HL-60 (cell line): ENCODE data around the gene FBLL1.

ENCODE experiments used
- CTCF ChIP-seq: IDR thresholded peaks from one replicate; pipeline ENCODE4 v1.5.1; 2011; ENCODE audit warnings: low read length, control low read depth, inconsistent platforms; ENCODE audit not compliant: insufficient read depth
- GABPA ChIP-seq: IDR thresholded peaks from 2 replicates; pipeline ENCODE4 v1.6.1; 2012; ENCODE audit warnings: low read depth
- POLR2AphosphoS5 ChIP-seq: IDR thresholded peaks from 2 replicates; pipeline ENCODE4 v1.6.1; 2012; ENCODE audit warnings: low read depth
- TF ChIP-seq, protein P1 (sequence below): IDR thresholded peaks from 2 replicates; pipeline ENCODE4 v1.6.1; 2012; ENCODE audit warnings: low read depth; ENCODE audit not compliant: insufficient replicate concordance

DNA sequence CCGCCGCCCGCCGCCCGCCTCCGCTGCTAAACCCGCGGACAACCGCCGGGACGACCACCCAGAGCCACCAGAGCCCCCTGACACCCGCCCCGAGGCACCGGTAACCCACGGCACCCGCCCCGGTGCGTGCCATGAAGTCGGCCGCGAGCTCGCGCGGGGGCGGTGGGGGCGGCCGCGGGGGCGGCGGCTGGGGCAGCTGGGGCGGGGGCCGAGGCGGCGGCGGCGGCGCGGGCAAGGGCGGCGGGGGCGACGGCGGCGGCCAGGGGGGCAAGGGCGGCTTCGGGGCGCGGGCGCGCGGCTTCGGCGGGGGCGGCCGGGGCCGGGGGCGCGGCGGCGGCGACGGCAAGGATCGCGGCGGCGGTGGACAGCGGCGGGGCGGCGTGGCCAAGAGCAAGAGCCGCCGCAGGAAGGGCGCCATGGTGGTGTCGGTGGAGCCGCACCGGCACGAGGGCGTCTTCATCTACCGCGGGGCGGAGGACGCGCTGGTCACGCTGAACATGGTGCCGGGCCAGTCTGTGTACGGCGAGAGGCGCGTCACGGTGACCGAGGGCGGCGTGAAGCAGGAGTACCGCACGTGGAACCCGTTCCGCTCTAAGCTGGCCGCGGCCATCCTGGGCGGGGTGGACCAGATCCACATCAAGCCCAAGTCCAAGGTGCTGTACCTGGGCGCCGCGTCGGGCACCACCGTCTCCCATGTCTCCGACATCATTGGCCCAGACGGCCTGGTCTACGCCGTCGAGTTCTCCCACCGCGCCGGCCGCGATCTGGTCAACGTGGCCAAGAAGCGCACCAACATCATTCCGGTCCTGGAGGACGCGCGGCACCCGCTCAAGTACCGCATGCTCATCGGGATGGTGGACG is 499 bp downstream of the FBLL1 start:
- TF ChIP-seq POLR2AphosphoS5 (no peak), CTCF (no peak), GABPA (no peak)
- TF ChIP-seq, protein P1, sequence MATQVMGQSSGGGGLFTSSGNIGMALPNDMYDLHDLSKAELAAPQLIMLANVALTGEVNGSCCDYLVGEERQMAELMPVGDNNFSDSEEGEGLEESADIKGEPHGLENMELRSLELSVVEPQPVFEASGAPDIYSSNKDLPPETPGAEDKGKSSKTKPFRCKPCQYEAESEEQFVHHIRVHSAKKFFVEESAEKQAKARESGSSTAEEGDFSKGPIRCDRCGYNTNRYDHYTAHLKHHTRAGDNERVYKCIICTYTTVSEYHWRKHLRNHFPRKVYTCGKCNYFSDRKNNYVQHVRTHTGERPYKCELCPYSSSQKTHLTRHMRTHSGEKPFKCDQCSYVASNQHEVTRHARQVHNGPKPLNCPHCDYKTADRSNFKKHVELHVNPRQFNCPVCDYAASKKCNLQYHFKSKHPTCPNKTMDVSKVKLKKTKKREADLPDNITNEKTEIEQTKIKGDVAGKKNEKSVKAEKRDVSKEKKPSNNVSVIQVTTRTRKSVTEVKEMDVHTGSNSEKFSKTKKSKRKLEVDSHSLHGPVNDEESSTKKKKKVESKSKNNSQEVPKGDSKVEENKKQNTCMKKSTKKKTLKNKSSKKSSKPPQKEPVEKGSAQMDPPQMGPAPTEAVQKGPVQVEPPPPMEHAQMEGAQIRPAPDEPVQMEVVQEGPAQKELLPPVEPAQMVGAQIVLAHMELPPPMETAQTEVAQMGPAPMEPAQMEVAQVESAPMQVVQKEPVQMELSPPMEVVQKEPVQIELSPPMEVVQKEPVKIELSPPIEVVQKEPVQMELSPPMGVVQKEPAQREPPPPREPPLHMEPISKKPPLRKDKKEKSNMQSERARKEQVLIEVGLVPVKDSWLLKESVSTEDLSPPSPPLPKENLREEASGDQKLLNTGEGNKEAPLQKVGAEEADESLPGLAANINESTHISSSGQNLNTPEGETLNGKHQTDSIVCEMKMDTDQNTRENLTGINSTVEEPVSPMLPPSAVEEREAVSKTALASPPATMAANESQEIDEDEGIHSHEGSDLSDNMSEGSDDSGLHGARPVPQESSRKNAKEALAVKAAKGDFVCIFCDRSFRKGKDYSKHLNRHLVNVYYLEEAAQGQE, result peak; percentile 51
